DND-41 (cell line): Measurements from ENCODE around the gene PNMA8B.

Source experiments
- ATAC-seq: fragments of 200-7000 bp; cut with Tn5 transposase; 3 replicates; pipeline ENCODE4 v1.9.1; 2021; ENCODE audit warnings: low read depth; ENCODE audit not compliant: insufficient read depth
- DNase-seq: peaks from one replicate; pipeline ENCODE4 v3.0.0-alpha.2; 2020
- H2AFZ ChIP-seq: 2 replicates; pipeline ENCODE4 v1.6.0; 2012; ENCODE audit warnings: low read depth, low read length
- H3K27ac ChIP-seq: 2 replicates; pipeline ENCODE4 v1.5.1; 2012; ENCODE audit warnings: low read length, inconsistent platforms
- H3K27me3 ChIP-seq: fragments of 200-600 bp; sonication (generic); 2 replicates; pipeline ENCODE4 v1.6.0; 2012; ENCODE audit warnings: low read length, mild to moderate bottlenecking, inconsistent platforms; ENCODE audit not compliant: insufficient read depth, poor library complexity
- H3K36me3 ChIP-seq: 2 replicates; pipeline ENCODE4 v1.5.1; 2012; ENCODE audit warnings: low read length, inconsistent platforms; ENCODE audit not compliant: insufficient read depth
- H3K4me1 ChIP-seq: 2 replicates; pipeline ENCODE4 v1.5.1; 2012; ENCODE audit warnings: mild to moderate bottlenecking, low read length; ENCODE audit not compliant: insufficient read depth
- H3K4me2 ChIP-seq: 2 replicates; pipeline ENCODE4 v1.6.0; 2012; ENCODE audit warnings: mild to moderate bottlenecking, moderate library complexity, low read length, inconsistent platforms; ENCODE audit not compliant: insufficient read depth
- H3K4me3 ChIP-seq, 2 experiments: fragments of 200-600 bp in 1 of 2; shearing (Covaris generic) in 1 of 2; 2 replicates each; pipeline ENCODE4 v1.5.1; 2012 to 2016; ENCODE audit warnings: inconsistent platforms in 2 of 2, low read length in 2 of 2, mild to moderate bottlenecking in 2 of 2, low read depth in 1 of 2, moderate library complexity in 1 of 2
- H3K79me2 ChIP-seq: 2 replicates; pipeline ENCODE4 v1.6.0; 2012; ENCODE audit warnings: low read length, inconsistent platforms; ENCODE audit not compliant: insufficient read depth
- H3K9ac ChIP-seq: 2 replicates; pipeline ENCODE4 v1.6.0; 2012; ENCODE audit warnings: low read depth, mild to moderate bottlenecking, inconsistent platforms, low read length, moderate library complexity
- H3K9me3 ChIP-seq: 2 replicates; pipeline ENCODE4 v1.5.1; 2012; ENCODE audit warnings: low read length, moderate library complexity, mild to moderate bottlenecking, inconsistent platforms; ENCODE audit not compliant: insufficient read depth, severe bottlenecking
- H4K20me1 ChIP-seq: 2 replicates; pipeline ENCODE4 v1.6.0; 2012; ENCODE audit warnings: low read length; ENCODE audit not compliant: insufficient read depth
- EZH2 ChIP-seq: IDR thresholded peaks from 3 replicates; pipeline ENCODE4 v1.6.1; 2012; ENCODE audit warnings: borderline replicate concordance, low read depth, mild to moderate bottlenecking, moderate library complexity, low read length, inconsistent platforms; ENCODE audit not compliant: severe bottlenecking
- TF ChIP-seq, protein P1 (sequence below): IDR thresholded peaks from 2 replicates; pipeline ENCODE4 v1.5.1; 2012; ENCODE audit warnings: borderline replicate concordance, low read length, moderate library complexity, mild to moderate bottlenecking; ENCODE audit not compliant: poor library complexity, severe bottlenecking; ENCODE audit errors: extremely low read depth

The PNMA8B gene, protein sequence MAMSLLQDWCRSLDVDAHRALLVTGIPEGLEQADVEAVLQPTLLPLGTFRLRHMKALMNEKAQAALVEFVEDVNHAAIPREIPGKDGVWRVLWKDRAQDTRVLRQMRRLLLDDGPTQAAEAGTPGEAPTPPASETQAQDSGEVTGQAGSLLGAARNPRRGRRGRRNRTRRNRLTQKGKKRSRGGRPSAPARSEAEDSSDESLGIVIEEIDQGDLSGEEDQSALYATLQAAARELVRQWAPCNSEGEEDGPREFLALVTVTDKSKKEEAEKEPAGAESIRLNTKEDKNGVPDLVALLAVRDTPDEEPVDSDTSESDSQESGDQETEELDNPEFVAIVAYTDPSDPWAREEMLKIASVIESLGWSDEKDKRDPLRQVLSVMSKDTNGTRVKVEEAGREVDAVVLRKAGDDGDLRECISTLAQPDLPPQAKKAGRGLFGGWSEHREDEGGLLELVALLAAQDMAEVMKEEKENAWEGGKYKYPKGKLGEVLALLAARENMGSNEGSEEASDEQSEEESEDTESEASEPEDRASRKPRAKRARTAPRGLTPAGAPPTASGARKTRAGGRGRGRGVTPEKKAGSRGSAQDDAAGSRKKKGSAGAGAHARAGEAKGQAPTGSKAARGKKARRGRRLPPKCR

DNA sequence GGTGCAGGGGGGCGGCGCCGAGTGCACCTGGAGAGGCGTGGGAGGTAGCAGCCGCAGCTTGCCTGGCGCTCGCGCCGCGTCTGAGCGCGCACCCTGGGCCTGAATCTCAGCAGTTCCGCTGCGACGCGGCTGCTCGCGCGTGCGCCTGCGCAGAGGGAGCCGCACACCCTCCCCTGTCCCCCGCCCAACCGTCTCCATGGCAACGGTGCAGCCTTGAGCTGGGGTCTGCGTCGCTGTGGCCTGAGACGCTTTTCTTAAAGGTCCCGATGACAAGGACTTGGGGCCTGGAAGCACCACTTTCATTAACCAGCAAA lies at the start of gene PNMA8B:
Gene PNMA8B, minus strand, starts transcription at position 82 of the 314 bp plus-strand sequence. CDS start 402 bp downstream, outside the sequence.
- H3K4me1 ChIP-seq: no peaks in the 10 kb centered on the region
- peaks cover 6% of the 10 kb centered on the region for H4K20me1 ChIP-seq
- no peak within 1 kb of the TSS for H3K4me3 ChIP-seq
- DNase-seq (no peak), ATAC-seq (no peak)
- peaks cover 9% of the 10 kb centered on the region for H3K27me3 ChIP-seq
- H3K9me3 ChIP-seq: no peaks in the 10 kb centered on the region
- no peaks in the 10 kb centered on the region for H3K36me3 ChIP-seq
- H3K9ac ChIP-seq: no peak within 1 kb of the TSS
- H3K79me2 ChIP-seq: no peaks in the 10 kb centered on the region
- H3K27ac ChIP-seq: no peak within 1 kb of the TSS
- TF ChIP-seq, protein P1, sequence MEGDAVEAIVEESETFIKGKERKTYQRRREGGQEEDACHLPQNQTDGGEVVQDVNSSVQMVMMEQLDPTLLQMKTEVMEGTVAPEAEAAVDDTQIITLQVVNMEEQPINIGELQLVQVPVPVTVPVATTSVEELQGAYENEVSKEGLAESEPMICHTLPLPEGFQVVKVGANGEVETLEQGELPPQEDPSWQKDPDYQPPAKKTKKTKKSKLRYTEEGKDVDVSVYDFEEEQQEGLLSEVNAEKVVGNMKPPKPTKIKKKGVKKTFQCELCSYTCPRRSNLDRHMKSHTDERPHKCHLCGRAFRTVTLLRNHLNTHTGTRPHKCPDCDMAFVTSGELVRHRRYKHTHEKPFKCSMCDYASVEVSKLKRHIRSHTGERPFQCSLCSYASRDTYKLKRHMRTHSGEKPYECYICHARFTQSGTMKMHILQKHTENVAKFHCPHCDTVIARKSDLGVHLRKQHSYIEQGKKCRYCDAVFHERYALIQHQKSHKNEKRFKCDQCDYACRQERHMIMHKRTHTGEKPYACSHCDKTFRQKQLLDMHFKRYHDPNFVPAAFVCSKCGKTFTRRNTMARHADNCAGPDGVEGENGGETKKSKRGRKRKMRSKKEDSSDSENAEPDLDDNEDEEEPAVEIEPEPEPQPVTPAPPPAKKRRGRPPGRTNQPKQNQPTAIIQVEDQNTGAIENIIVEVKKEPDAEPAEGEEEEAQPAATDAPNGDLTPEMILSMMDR: no peak
- H2AFZ ChIP-seq: no peak within 1 kb of the TSS
- no peak within 1 kb of the TSS for H3K4me2 ChIP-seq

DNA sequence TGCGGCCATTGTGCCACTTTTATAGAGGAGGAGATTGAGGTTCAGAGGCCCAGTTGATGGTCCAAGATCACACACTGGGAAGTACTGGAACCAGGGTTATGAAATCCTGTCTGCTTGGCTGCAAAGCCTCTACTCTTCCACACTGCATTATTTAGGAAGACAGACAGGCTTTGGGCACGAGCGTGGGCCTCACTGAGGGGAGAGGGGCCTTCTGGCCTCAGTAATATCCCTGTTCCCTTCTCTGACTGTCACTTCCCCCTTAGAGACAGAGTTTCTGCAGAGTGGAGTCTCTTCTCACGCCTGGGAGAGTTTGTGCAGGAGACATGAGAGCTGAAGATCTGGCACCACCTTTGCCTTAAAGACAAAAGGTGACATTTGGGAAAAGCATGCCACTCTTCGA lies 49.0 kb upstream of the PNMA8B start:
- DNase-seq (no peak), ATAC-seq (no peak)
- no peaks in the 10 kb centered on the region for H3K36me3 ChIP-seq
- no peaks in the 10 kb centered on the region for H4K20me1 ChIP-seq
- H3K9me3 ChIP-seq: peaks cover under 1% of the 10 kb centered on the region
- H2AFZ ChIP-seq: no peak overlapping the region
- TF ChIP-seq EZH2: no peak
- TF ChIP-seq, protein P1: no peak
- no peak overlapping the region for H3K9ac ChIP-seq
- no peak overlapping the region for H3K4me3 ChIP-seq
- H3K4me1 ChIP-seq: no peaks in the 10 kb centered on the region
- no peaks in the 10 kb centered on the region for H3K79me2 ChIP-seq
- H3K27me3 ChIP-seq: no peaks in the 10 kb centered on the region
- H3K27ac ChIP-seq: no peak overlapping the region
- no peak overlapping the region for H3K4me2 ChIP-seq

DNA sequence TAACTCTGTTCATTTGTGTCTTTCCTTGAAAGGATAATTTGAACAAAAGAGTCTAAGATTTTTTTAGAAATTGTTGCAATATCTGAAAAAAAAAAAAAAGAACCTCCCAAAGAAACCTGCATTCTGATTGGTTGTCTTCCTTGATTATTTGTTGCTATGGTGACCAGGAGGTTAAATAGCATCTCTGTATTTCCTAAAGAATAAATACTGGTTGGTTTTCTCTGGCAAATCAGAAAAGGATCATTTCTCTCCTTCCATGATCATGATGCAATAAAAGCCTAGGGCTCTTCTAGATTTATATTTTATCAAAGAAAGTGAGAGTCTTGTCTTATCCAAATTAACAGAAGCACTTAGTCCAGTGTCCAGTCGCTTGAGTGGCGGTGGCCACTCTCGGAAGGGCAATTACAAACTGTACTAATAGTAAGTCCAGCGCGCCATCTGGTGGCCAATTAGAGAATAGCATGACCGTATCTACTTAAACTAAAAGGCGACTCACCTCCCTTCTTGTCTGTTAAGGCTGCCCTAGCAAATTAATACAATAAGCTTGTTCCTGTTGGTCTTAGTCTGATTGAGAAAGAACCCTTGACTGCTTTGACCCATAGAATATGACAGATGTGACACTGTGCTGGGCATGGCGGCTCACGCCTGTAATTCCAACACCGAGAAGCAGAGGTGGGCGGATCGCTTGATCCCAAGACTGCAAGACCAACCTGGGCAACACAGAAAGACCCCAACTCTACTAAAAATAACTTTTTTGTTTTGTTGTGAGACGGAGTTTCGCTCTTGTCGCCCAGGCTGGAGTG lies 47.0 kb upstream of the PNMA8B start:
- TF ChIP-seq, protein P1: peak; percentile 91
- no peak for TF ChIP-seq EZH2

More for the DNA sequence above, 47.0 kb upstream of the PNMA8B start:
- H3K36me3 ChIP-seq: no peaks in the 10 kb centered on the region
- no peak overlapping the region for H3K9ac ChIP-seq
- no peaks in the 10 kb centered on the region for H3K4me1 ChIP-seq
- no peaks in the 10 kb centered on the region for H3K79me2 ChIP-seq
- H2AFZ ChIP-seq: no peak overlapping the region
- no peaks in the 10 kb centered on the region for H4K20me1 ChIP-seq
- DNase-seq (peak; percentile 75), ATAC-seq (peak; percentile 62; the same call in 1 of the 3 replicates)
- H3K4me3 ChIP-seq: no peak overlapping the region
- H3K27me3 ChIP-seq: no peaks in the 10 kb centered on the region
- H3K27ac ChIP-seq: no peak overlapping the region
- H3K4me2 ChIP-seq: no peak overlapping the region
- H3K9me3 ChIP-seq: no peaks in the 10 kb centered on the region
